Skin epidermis (tissue), 12 donors: ENCODE results near the gene GALNT11.

Source experiments
- H3K27ac ChIP-seq, 21 experiments: fragments of 200-600 bp; sonication (generic) in 11 of 21; one replicate each; pipeline ENCODE4 v1.5.0; 2020; ENCODE audit warnings: mild to moderate bottlenecking in 3 of 21, inconsistent platforms in 2 of 21, moderate library complexity in 2 of 21
- H3K4me3 ChIP-seq, 7 experiments: fragments of 200-600 bp; sonication (generic) in 2 of 7; one replicate each; pipeline ENCODE4 v1.5.0; 2020; ENCODE audit warnings: inconsistent platforms in 2 of 7, mild to moderate bottlenecking in 2 of 7, moderate library complexity in 1 of 7

The GALNT11 gene

DNA sequence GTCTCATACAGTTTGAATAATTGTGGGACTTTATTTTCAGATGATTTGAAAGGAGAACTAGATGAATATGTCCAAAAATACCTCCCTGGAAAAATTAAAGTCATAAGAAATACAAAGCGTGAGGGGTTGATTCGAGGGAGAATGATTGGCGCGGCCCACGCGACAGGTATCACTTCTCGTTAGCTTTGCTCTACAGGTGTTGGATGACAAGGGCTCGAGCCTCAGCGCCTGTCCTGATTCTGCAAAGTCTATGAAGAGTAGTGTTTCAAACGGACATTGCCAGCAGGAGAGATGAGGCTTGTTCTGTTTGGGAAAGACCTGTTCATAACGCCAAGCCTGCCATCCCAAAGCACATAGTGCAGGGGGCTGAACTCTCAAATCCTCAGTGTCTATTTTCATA is 79.7 kb downstream of the GALNT11 start:
- H3K27ac ChIP-seq: no peak overlapping the region
- no peak overlapping the region for H3K4me3 ChIP-seq

GRCh38 chr7:152106990-152107389 is 81.5 kb downstream of the GALNT11 start:
- Histone ChIP-seq H3K27ac (no peak overlapping the region), H3K4me3 (no peak overlapping the region)

- Histone ChIP-seq H3K4me3 (no peak overlapping the region), H3K27ac (no peak overlapping the region)
Observed at GRCh38 chr7:152107945-152108344, 82.5 kb downstream of the GALNT11 start.

DNA sequence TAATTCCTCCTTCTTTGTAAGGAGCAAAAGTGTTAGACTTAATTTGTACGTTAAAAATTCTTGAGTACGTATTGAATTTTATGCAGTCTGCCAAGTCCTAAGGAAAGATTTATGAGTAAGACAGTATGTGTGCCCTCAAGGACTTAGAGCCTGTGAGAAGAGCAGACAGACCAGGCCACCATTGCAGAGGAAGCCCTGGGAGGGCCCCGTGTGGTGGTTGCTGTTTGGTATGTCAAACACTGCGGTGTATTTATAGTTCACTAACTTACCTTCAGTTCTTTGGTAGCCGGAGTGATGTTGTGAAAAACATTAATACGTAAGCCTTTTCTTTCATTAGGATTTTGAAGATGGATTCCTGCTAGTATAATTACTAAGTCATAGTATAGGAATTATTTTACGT is 82.9 kb downstream of the GALNT11 start:
- no peak overlapping the region for H3K4me3 ChIP-seq
- no peak overlapping the region for H3K27ac ChIP-seq

- H3K4me3 ChIP-seq: no peak overlapping the region
- no peak overlapping the region for H3K27ac ChIP-seq
Observed at GRCh38 chr7:152112829-152113228, 87.4 kb downstream of the GALNT11 start.

- Histone ChIP-seq H3K4me3 (no peak overlapping the region), H3K27ac (no peak overlapping the region)
Observed at GRCh38 chr7:152115021-152115718, 89.7 kb downstream of the GALNT11 start.

GRCh38 chr7:152117356-152117755 is 91.9 kb downstream of the GALNT11 start:
- H3K27ac ChIP-seq: no peak overlapping the region
- no peak overlapping the region for H3K4me3 ChIP-seq

DNA sequence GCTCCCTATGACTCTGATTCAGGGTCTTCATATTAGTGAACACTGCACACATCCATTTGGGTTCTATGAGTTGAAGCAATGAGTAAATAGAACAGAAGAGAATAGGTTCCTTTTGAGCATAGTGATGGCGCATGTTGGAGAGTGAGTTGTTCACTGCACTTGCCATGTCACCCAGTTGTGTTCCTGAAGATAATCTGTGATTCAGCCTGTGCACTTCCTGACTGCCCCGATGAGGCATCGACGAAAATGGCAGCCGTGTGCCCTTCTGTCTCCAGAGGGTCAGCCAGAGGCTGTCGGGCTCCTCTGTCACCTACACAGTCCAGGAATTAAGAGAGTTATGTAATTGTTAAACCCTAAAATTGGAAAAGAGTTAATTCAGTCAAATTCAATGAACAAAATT is 94.7 kb downstream of the GALNT11 start:
- no peak overlapping the region for H3K27ac ChIP-seq

DNA sequence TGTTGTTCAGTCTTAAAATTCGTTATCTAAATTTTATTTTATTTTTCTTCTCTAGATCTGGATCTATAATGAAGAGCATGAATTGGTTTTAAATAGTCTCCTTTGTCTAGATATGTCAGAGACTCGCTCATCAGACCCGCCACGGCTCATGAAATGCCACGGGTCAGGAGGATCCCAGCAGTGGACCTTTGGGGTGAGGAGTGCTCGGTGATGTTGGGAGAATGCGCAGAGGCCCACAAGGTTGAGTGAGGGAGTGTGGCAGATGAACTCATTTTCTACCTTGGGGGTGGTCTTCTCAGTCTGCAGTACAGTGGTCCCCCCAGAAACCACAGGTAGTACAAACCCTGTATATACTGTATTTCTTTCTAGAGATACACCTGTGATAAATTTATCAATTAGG is 95.3 kb downstream of the GALNT11 start:
- Histone ChIP-seq H3K4me3 (no peak overlapping the region), H3K27ac (no peak overlapping the region)

More for the DNA sequence above, 94.7 kb downstream of the GALNT11 start:
- H3K4me3 ChIP-seq: no peak overlapping the region

GRCh38 chr7:152121432-152121831 is 96.0 kb downstream of the GALNT11 start:
- H3K4me3 ChIP-seq: no peak overlapping the region
- H3K27ac ChIP-seq: no peak overlapping the region

DNA sequence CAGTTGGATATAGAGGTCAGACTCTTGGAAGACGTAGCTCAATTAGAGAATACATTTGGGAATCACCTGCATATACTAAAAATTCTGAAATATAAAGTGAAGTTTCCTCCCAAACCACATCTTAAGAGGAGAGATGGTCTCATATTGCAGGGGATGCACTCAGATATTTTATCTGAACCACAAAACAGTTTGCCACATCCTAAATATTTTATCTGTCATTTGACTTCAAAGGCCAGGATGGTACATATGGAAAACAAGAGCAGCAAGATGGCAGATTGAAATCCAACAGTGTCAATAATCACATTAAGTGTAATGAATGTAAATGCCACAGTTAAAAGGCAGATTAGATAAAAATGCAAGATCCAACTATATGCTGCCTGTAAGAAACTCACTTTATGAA is 97.1 kb downstream of the GALNT11 start:
- H3K27ac ChIP-seq: no peak overlapping the region
- H3K4me3 ChIP-seq: no peak overlapping the region

DNA sequence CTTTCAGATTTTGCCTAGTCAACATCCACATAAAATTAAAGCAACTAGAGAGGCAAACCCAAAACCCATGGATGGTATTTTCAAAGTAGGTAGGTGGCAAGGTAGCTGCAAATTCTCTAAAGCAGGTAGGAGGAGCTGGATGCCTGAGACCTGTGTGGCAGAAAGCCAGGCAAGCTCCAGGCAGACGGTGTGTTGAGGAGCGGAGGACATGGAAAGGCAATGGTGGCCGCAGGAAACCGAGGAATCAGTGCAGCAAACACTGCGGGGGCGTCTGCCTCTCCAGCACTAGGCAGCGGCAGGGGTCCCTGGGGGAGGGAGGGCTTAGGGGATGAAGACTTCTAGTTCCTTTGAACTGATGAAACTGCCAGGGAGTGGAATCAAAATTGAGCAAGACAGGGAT is 101.3 kb downstream of the GALNT11 start:
- no peak overlapping the region for H3K27ac ChIP-seq

DNA sequence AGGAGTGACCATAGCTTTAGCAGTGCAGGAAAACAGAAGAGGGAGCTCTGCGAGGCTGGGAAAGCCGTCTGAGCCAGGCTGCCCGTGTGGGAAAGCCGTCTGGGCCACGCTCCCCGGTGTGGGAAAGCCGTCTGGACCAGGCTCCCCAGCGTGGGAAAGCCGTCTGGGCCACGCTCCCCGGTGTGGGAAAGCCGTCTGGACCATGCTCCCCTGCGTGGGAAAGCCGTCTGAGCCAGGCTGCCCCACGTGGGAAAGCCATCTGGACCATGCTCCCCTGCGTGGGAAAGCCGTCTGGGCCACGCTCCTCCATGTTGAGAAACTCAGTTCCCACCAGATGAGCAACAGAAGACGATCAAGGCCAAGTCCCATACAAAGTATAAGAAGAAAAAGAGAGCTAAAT is 101.8 kb downstream of the GALNT11 start:
- Histone ChIP-seq H3K4me3 (no peak overlapping the region), H3K27ac (no peak overlapping the region)

More for the DNA sequence above, 101.3 kb downstream of the GALNT11 start:
- no peak overlapping the region for H3K4me3 ChIP-seq

DNA sequence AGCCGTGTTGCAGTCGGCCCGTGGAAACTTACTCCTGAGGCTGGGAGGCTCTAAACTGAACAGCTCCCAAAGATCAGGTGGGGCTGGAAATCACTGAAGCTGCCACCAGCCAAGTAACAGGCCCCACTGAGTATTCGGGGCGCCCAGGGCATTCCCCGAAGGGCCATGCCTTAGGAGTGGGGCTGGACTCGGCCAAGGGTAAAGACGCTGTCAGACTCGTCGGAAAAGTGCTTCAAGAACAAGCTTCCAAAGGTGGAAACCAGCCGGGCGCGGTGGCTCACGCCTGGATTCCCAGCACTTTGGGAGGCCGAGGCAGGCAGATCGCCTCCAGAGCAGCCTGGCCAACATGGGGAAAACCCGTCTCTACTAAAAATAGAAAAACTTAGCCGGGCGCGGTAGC is 102.8 kb downstream of the GALNT11 start:
- H3K4me3 ChIP-seq: no peak overlapping the region
- H3K27ac ChIP-seq: no peak overlapping the region

GRCh38 chr7:152128741-152129461 is 103.4 kb downstream of the GALNT11 start:
- no peak overlapping the region for H3K4me3 ChIP-seq
- no peak overlapping the region for H3K27ac ChIP-seq

GRCh38 chr7:152129682-152130081 is 104.2 kb downstream of the GALNT11 start:
- Histone ChIP-seq H3K27ac (no peak overlapping the region), H3K4me3 (no peak overlapping the region)

DNA sequence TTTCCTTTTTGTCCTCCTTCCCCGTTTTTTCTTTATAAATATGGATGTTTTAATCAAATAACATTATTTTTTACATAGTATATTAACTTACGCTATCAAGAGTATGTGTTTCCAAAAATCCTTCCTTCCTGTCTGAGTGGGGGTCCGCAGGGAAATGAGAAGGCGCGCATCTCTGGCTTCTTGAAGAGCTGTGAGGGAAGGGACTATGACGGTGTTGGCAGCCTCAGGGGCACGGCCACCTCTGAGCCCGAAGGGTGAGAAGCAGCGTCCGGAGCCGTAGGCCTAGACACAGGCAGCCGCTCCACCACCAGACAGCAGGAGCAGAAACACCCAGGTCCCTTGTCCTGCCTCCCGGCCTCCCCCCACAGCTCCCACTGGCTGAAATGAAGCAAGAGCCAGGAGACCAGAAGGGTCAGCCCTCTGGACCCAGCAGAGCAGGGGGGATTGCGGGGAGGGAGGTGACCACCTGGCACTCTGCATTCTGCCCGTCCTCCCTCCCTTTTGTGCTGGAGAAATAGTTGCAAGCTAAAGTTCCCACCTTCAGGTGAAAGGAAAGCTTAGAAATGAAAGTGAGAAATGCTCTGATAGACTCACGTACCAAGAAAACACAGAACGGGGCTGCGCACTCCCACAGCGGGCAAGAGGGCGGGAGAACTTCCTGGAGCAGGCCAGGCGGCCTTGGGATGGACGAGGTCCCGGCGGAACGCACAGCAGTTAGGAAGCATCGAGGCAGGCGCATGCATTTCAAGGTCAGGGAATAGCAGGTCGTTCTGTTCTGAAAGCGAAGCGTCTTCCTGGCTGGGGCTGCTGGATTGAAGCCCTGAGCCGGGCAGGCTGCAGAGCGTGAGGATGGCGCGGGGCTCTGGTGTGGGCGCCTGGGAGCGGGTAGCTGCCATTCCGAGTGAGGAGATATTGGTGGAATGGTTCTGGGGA is 105.5 kb downstream of the GALNT11 start:
- H3K4me3 ChIP-seq: no peak overlapping the region
- H3K27ac ChIP-seq: no peak overlapping the region

DNA sequence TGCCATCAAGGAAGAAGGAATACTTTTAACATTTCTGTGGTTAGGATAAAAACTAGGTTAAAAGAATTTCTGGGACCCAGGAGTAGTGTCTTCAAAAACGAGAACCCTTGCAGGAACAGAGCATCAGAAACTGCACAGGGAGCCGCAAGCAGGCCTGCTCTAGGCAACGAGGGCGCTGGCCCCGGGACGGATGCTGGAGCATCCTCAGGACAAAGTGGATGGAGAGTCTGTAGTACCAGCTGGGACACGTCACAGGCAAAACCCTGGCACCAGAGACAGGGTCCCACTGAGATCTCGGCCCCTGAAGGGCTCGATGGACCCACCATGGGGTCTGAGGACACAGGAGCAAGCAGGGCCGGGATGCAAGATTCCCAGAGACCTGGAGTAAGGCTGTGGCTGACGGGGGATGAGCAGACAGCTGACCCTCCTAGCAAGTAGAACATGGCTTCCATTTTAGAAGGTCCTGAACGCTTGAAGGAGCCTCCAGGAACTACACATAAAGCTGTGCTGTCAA is 106.6 kb downstream of the GALNT11 start:
- no peak overlapping the region for H3K27ac ChIP-seq
- no peak overlapping the region for H3K4me3 ChIP-seq

DNA sequence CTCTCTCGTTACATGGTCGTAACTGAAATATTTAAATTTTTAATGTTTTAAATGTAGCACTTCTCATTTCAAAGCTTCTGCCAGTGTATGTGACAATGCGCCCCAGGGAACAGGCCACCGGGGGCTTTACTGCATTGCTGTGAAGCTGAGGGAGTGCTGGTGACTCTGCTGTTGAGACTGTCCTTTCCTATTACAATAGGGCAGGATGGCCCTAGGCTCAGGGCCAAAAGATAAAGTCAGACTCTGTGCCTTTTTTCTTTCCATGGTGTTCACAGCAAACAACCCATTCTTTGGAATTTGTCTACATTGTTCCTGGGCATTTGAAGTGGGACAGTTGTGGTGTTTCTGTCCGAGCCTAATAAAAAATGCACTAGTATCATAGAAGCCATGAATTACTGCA is 107.3 kb downstream of the GALNT11 start:
- H3K4me3 ChIP-seq: no peak overlapping the region

DNA sequence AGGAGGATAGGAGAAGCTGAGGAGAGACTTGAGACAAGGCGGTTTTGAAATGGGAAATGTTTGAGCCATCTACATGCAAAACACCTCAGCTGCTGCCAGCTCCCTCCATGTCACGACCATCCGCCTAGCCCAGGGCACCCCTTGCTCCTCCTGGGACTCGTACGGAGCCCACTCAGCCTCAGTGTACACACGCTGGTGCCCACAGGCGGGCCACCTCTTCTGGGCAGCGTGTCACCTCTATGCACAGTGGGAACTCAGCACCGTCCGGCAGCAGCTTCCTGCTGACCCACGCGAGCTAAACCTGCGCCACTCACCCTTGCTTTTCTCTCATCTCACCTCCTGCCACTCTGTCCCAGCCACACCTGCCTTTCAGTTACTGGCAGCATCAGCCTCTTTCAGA is 108.3 kb downstream of the GALNT11 start:
- H3K4me3 ChIP-seq: no peak overlapping the region
- H3K27ac ChIP-seq: no peak overlapping the region

More for the DNA sequence above, 107.3 kb downstream of the GALNT11 start:
- no peak overlapping the region for H3K27ac ChIP-seq
